Vagina (tissue), 2 donors: ENCODE results near the gene ATP8A2. TPM values are rescaled to one million over a fixed set of nuclear protein-coding genes. Genes with fewer than 3 reads are reported as not detected.

Experiments used
- DNase-seq, 2 donors: peaks; one replicate each; pipeline ENCODE4 v3.0.0-alpha.2; 2017; ENCODE audit errors: extremely low spot score in 2 of 2
- H3K27ac ChIP-seq: fragments of 200-600 bp; sonication (generic); one replicate; pipeline ENCODE4 v1.5.1; 2019
- H3K27me3 ChIP-seq: fragments of 200-600 bp; sonication (generic); one replicate; pipeline ENCODE4 v1.5.1; 2019
- H3K36me3 ChIP-seq, 2 donors: fragments of 200-600 bp; sonication (generic); one replicate each; pipeline ENCODE4 v1.5.1; 2017 to 2019
- H3K4me1 ChIP-seq: fragments of 200-600 bp; sonication (generic); one replicate; pipeline ENCODE4 v1.5.1; 2019
- H3K4me3 ChIP-seq, 2 donors: fragments of 200-600 bp; sonication (generic); 1 replicate in 1 of 2; 2 replicates in 1 of 2; pipeline ENCODE4 v1.5.1; 2016 to 2019
- H3K9me3 ChIP-seq: fragments of 200-600 bp; sonication (generic); one replicate; pipeline ENCODE4 v1.5.1; 2019
- POLR2A ChIP-seq, 2 donors: fragments of 450-650 bp; IDR thresholded peaks; one replicate each; pipeline ENCODE4 v1.6.1; 2017; ENCODE audit warnings: antibody characterized with exemption in 2 of 2, mild to moderate bottlenecking in 2 of 2, moderate library complexity in 2 of 2
- POLR2AphosphoS5 ChIP-seq, 2 donors: sonication (generic); formaldehyde crosslinking; IDR thresholded peaks; one replicate each; pipeline ENCODE4 v1.9.0; 2017; ENCODE audit warnings: antibody characterized with exemption in 2 of 2, mild to moderate bottlenecking in 2 of 2, low read depth in 1 of 2; ENCODE audit not compliant: insufficient read depth in 1 of 2
- intact Hi-C: fragments of 100-400 bp; cut with DNase I; formaldehyde crosslinking; loops from one replicate; pipeline ENCODE4 v1.15.1; 2023
- total RNA-seq: library from RNA; depleted of rRNA; stranded (reverse); fragments of >200 nt; gene quantifications from one replicate; pipeline ENCODE4 v1.2.3, GENCODE V29; 2016
- TF ChIP-seq, protein P1 (sequence below), 3 experiments: fragments of 450-650 bp in 2 of 3; fragments of 200-600 bp in 1 of 3; sonication (generic) in 1 of 3; IDR thresholded peaks; one replicate each; pipeline ENCODE4 v1.5.1; 2017 to 2019; ENCODE audit warnings: antibody characterized with exemption in 3 of 3, mild to moderate bottlenecking in 2 of 3, moderate library complexity in 2 of 3

Gene ATP8A2
- total RNA-seq, 1 donor from 2014 or later = 1.5 TPM

DNA sequence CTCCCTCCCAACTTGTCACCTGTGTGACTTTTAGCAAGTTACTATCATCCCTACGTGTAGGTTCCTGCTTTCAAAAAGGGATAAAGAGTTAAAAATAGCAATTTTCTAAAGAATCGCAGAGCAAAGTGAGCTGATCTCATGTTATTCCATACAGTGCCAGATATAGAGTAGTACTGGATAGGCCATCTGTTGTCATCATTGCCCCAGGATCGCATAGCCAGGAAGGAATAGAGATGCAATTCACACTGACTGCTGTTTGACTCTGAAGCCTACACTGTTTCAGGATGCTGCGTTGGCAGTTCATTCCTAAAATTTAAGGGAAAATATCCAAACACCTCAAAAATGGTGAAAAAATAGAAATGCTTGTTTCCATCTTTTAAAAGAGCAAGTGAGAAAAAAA is 541.2 kb downstream of the ATP8A2 start:
- no peak for DNase-seq
- intact Hi-C loops = no loop called here
- H3K9me3 ChIP-seq = no peaks in the 10 kb centered on the region
- no peaks in the 10 kb centered on the region for H3K36me3 ChIP-seq
- no peaks in the 10 kb centered on the region for H3K27me3 ChIP-seq
- no peak overlapping the region for H3K27ac ChIP-seq
- no peaks in the 10 kb centered on the region for H3K4me1 ChIP-seq
- TF ChIP-seq, protein P1, sequence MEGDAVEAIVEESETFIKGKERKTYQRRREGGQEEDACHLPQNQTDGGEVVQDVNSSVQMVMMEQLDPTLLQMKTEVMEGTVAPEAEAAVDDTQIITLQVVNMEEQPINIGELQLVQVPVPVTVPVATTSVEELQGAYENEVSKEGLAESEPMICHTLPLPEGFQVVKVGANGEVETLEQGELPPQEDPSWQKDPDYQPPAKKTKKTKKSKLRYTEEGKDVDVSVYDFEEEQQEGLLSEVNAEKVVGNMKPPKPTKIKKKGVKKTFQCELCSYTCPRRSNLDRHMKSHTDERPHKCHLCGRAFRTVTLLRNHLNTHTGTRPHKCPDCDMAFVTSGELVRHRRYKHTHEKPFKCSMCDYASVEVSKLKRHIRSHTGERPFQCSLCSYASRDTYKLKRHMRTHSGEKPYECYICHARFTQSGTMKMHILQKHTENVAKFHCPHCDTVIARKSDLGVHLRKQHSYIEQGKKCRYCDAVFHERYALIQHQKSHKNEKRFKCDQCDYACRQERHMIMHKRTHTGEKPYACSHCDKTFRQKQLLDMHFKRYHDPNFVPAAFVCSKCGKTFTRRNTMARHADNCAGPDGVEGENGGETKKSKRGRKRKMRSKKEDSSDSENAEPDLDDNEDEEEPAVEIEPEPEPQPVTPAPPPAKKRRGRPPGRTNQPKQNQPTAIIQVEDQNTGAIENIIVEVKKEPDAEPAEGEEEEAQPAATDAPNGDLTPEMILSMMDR (IDR thresholded peaks at IDR 0.05) = no peak
- no peak for TF ChIP-seq POLR2AphosphoS5 (IDR thresholded peaks at IDR 0.05; ENCODE audit: insufficient read depth in 1 of 2, low read depth in 1 of 2)
- no peak for TF ChIP-seq POLR2A (IDR thresholded peaks at IDR 0.05)
- no peak overlapping the region for H3K4me3 ChIP-seq

DNA sequence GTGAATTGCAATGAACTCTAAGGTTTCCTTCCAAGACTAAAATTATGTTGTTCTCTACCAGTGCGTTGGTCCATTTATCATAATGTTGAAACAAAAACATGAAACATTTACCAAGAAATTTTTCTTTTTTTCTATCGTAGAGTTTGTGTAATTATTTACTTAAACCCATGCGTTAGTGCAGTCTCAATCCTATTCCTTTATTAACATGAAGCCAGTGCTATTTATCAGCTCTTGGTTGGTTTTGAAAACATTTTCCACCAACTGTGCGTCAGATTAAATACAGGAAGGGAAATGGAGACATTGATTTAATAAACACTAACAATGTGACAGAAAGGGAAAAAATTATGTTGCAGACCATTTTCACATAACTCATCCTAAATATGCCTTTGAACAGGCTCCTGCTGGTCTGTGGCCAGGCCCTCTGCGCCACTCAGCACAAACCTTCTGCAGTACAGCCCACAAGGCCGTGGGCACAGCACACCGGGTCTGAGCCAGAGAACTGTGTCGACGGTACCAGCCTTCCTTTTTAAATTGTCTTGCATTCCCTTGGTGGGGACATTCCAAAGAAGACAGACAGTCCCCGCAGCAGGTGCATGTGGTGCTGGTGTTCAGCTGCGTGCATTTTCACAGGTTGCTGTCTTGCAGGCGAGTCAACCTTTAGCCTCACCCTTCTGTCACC is 544.2 kb downstream of the ATP8A2 start:
- no peak overlapping the region for H3K27ac ChIP-seq
- no peak for DNase-seq
- intact Hi-C loops = no loop called here
- no peak overlapping the region for H3K4me3 ChIP-seq
- no peaks in the 10 kb centered on the region for H3K9me3 ChIP-seq
- no peaks in the 10 kb centered on the region for H3K36me3 ChIP-seq
- H3K27me3 ChIP-seq = no peaks in the 10 kb centered on the region
- no peaks in the 10 kb centered on the region for H3K4me1 ChIP-seq
- TF ChIP-seq POLR2AphosphoS5 (IDR thresholded peaks at IDR 0.05; ENCODE audit: insufficient read depth in 1 of 2, low read depth in 1 of 2) (no peak), POLR2A (IDR thresholded peaks at IDR 0.05) (no peak)
- TF ChIP-seq, protein P1 (IDR thresholded peaks at IDR 0.05) = no peak

DNA sequence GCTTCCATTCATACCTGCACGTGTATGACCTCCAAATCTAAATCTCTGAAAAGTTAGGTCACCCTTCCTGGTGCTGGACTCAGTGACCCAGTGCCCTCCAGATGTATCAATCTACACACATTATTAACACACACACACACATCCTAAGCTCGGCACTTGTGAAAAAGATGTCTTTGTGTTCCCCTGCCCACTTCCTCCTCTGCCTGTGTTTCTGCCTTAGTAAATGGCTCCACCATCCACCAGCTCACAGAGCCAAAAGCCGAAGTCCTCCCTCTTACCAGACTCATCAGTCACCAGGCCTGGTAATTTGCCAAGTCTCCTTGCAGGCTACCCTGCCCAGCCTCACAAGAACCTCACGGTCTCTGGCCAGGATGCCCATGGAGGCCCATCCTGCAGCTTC is 548.5 kb downstream of the ATP8A2 start:
- TF ChIP-seq, protein P1 (IDR thresholded peaks at IDR 0.05) = no peak
- no peak for TF ChIP-seq POLR2AphosphoS5 (IDR thresholded peaks at IDR 0.05; ENCODE audit: insufficient read depth in 1 of 2, low read depth in 1 of 2)
- no peak for TF ChIP-seq POLR2A (IDR thresholded peaks at IDR 0.05)
- no peak overlapping the region for H3K4me3 ChIP-seq
- H3K27ac ChIP-seq = no peak overlapping the region
- H3K27me3 ChIP-seq = no peaks in the 10 kb centered on the region
- H3K4me1 ChIP-seq = no peaks in the 10 kb centered on the region
- H3K9me3 ChIP-seq = no peaks in the 10 kb centered on the region
- intact Hi-C loops = no loop called here
- DNase-seq = no peak
- no peaks in the 10 kb centered on the region for H3K36me3 ChIP-seq

DNA sequence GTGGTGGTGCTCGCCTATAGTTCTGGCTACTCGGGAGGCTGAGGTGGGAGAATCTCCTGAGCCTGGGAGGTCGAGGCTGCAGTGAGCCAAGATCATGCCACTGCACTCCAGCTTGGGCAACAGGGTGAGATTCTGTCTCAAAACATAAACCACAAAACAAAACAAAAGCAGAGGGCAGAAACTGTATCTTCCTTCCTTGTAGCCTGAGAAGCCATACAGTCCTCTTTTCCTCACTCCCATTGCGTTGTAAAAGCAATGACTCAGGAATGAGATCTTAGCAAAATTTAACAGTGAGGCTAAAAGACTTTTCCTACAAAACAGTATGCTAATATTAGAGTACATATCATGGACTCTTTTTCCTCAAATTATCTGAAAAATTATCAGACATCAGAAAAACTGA is 549.2 kb downstream of the ATP8A2 start:
- TF ChIP-seq, protein P1 (IDR thresholded peaks at IDR 0.05) = no peak
- no peak for TF ChIP-seq POLR2A (IDR thresholded peaks at IDR 0.05)
- TF ChIP-seq POLR2AphosphoS5 (IDR thresholded peaks at IDR 0.05; ENCODE audit: insufficient read depth in 1 of 2, low read depth in 1 of 2) = no peak
- H3K36me3 ChIP-seq = no peaks in the 10 kb centered on the region
- no peak overlapping the region for H3K4me3 ChIP-seq
- intact Hi-C loops = no loop called here
- H3K9me3 ChIP-seq = no peaks in the 10 kb centered on the region
- DNase-seq = no peak
- H3K27ac ChIP-seq = no peak overlapping the region
- no peaks in the 10 kb centered on the region for H3K4me1 ChIP-seq
- no peaks in the 10 kb centered on the region for H3K27me3 ChIP-seq

DNA sequence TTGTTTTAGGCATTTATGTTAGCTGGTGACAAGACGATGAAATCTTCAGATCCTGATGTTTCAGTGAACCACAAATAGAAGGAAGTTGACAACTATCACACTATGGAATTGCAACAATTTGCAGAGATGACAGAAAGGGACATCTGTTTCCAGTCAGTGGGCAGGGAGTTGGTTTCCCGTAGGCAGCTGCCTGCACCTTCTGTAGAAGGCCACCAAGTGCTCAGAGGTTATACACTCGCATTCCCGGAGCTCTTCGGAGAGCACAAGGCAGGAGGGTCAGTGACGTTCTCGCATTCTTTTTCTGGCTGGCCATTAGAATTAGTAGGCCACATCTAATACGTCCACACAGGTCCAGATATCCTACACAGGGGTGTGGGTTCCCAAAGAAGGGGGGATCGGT is 550.6 kb downstream of the ATP8A2 start:
- TF ChIP-seq POLR2A (IDR thresholded peaks at IDR 0.05) (no peak), POLR2AphosphoS5 (IDR thresholded peaks at IDR 0.05; ENCODE audit: insufficient read depth in 1 of 2, low read depth in 1 of 2) (no peak)
- TF ChIP-seq, protein P1 (IDR thresholded peaks at IDR 0.05) = no peak
- Histone ChIP-seq H3K36me3 (no peaks in the 10 kb centered on the region), H3K27me3 (no peaks in the 10 kb centered on the region), H3K4me3 (no peak overlapping the region), H3K27ac (no peak overlapping the region), H3K9me3 (no peaks in the 10 kb centered on the region), H3K4me1 (no peaks in the 10 kb centered on the region)
- DNase-seq = no peak
- intact Hi-C loops = no loop called here
